DMS114 treated with DMSO at 0.1 percent for 48 hours (cell line): Measurements from ENCODE around the gene NEURL1.
"Not testable (repeated sequence)": the region's sequence is repeated elsewhere in the genome, so short reads cannot be mapped to it uniquely, and the experiment has no call there.

Experiments
- DNase-seq: peaks from one replicate; lab custom pipeline; 2025; ENCODE audit not compliant: unreplicated experiment; lab: John Stamatoyannopoulos, UW

Gene NEURL1

GRCh38 chr10:103492655-103493261 lies 747 bp upstream of the NEURL1 start:
- DNase-seq = no peak

- no peak for DNase-seq
These were observed 692 bp downstream of the NEURL1 start for GRCh38 chr10:103493916-103494877.

GRCh38 chr10:103495321-103495720 lies 1.8 kb downstream of the NEURL1 start:
- no peak for DNase-seq

- no peak for DNase-seq
These were observed 3.8 kb downstream of the NEURL1 start for GRCh38 chr10:103497161-103497915.

DNA sequence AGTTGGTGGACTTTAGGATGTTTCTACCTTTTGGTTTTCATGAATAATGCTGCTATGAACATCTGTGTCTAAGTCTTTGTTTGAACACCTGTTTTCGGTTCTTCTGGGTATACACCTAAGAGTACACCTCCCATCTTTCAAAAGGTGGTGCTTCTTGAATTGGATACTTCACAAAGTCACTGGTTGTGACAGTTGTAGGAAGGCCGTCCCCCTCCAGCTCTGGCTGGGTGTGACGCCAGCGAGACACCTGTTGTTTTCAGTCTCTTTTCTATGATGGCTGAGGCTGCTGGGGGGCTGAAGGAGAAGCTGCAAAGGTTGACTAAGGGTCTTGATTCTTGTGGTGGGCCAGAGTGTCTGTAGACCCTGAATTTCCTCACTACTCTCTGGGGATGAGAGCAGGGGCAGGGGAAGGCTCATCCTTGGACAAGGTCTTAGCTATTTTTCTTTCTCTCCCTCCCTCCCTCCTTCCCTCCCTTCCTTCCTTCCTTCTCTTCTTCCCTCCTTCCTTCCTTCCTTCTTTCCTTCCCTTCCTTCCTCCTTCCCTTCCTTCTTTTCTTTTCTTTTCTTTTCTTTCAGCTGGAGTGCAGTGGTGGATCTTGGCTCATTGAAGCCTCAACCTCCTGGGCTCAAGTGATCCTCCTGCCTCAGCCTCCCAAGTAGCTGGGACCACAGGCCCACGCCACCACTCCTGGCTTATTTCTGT lies 5.6 kb downstream of the NEURL1 start:
- DNase-seq = no peak

DNA sequence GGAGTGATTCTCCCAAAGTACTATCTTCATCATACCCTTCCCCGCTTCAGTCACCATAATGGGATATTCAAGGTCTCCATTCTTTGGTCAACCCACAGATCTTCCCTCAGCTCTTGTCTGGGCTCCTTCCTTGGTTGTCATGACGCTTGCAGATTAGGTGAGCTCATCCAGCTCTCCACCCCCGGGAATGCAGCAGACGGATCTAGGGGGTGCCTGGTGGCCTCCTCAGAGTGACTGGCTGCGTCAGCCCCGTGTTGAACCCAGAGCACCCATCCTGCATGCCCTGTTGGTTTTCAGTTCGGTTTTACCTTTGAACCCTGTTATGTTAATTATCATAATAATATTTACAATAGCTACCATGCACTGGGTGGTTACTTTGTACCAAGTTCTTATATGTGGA lies 6.4 kb downstream of the NEURL1 start:
- DNase-seq = no peak

- DNase-seq = no peak
These were observed 7.0 kb downstream of the NEURL1 start for GRCh38 chr10:103500481-103500880.

GRCh38 chr10:103501186-103501585 lies 7.7 kb downstream of the NEURL1 start:
- no peak for DNase-seq

- no peak for DNase-seq
These were observed 9.6 kb downstream of the NEURL1 start for GRCh38 chr10:103502849-103503660.

DNA sequence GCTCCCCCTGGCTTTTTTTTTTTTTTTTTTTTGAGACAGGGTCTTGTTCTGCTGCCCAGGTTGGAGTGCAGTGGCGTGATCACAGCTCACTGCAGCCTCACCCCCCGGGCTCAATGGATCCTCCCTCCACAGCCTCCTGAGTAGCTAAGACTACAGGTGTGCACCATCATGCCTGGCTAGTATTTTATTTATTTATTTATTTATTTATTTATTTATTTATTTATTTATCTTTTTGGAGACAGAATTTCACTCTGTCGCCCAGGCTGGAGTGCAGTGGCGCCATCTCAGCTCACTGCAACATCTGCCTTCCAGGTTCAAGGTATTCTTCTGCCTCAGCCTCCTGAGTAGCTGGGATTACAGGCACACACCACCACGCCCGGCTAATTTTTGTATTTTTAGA lies 10.3 kb downstream of the NEURL1 start:
- DNase-seq = not testable (repeated sequence)

DNA sequence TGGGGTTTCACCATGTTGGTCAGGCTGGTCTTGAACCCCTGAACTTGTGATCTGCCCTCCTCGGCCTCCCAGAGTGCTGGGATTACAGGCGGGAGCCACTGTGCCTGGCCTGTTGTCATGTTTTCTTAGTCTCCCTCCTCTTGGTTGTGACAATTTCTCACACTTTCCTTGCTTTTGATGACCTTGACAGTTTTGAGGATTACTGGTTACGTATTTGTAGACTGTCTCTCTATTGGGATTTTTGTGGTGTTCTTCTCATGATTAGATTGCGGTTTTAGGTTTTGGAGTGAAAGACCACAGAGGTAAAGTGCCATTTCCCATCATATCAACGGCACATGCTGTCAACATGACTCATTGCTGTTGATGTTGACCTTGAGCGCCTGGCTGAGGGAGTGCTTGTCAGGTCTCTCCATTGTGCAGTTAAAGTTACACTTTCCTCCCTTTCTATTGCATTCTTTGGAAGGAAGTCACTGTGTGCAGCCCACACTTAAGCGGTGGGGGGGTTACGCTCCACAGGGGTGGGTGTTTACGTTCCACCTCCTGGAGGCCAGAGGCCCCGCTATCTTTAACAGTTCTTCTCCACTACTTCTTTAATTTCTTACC lies 10.8 kb downstream of the NEURL1 start:
- DNase-seq = no peak

GRCh38 chr10:103506061-103506460 lies 12.6 kb downstream of the NEURL1 start:
- DNase-seq = no peak

DNA sequence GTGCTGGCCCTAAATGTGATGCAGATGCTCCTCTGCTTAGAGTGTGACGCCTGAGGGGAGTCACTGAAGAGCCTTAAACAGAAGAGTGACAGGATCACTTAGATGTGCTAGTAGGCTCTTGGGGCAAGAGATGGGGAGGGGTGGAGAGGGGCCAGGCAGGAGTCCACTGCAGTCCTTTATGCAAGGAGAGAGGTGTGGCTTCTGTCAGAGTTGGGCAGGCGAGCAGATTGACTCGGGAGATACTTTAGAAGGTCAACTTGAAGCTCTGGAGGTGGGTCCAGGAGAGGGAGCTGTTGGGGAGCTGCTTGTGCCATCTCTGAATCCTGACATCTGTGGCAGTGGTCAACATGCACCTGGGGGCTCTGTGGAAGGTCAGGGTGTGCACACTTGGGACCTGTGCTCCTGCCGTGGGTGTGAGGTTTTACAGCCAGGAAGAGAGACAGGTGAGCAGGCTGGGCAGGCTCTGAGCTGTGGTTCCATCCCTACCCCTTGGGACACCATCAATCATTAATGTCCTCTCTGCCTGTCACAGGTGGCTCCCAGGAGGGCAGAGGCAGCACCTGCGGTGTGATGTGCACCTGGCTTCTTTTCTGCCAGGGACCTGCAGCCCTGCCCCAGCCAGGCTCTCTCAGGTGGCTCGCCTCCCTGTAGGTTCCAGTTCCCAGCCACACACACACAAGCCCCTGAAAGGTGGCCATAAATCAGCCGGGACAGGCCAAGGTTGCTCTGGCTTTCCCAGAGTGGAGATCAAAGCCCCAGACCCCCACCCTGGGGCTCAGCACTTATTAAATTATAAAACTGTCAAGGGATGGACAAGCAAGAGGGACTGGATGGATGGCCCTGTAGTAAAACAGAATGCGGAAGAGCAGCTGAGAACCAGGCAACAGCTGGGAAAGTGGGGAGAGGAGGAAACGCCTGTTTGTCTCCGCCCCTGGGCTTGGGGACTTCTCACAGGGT lies 14.0 kb downstream of the NEURL1 start:
- DNase-seq = no peak

DNA sequence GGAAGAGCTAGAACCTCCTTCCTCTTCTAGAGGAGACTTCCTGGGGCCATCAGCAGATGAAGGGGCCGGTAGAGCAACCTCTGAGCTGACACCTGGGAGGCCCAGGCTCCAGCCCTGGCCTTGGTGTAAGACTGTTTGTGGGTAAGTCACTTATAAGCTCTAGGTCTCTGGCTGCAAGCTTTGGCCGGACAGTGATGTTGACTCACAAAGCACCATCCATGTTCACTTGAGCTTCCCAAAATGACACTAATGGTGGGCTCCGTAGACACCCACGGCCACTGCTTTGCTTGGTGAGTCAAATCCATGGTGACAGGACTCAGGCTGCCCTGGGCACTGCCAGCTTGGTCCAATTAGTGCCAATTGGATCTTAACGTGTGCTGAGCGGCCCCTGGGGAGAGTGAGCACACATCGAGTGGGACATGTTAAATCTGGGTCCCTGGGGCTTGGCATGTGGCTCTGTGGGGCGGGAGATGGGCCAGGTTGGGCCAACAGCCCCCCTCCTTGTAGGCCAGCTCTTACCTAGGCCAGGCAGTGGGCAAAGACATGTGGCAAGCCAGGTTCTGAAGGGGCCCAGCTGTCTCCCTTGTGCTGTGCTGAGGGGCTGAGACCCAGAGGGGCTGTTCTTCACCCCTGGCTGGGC lies 16.7 kb downstream of the NEURL1 start:
- no peak for DNase-seq

- no peak for DNase-seq
These were observed 17.6 kb downstream of the NEURL1 start for GRCh38 chr10:103510791-103511752.

DNA sequence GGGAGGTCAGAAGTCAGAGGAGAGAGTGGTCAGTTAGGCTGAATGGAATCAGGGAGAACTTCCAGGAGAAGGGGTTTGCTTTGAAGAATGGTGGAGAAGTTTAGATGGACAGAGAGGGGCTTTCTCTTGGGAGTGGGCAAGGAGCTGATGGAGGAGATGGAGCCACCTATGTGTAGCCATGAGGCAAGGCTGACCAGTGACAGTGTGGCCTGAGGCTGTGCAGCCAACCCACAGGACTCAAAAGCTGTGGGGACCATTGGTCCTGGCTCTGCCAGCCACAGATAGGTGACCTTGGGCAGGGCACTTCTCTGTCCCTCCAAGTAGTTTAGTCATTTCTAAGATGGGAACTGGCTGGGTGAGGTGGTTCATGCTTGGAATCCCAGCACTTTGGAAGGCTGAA lies 18.7 kb downstream of the NEURL1 start:
- DNase-seq = no peak
